Measurements from ENCODE around the gene GBX2. TPM values are rescaled to one million over a fixed set of nuclear protein-coding genes. Genes with fewer than 3 reads are reported as not detected.
A peak's percentile ranks its signal among the peaks of the same experiment; 100 is the strongest.

GBX2 gene
- total and polyA plus RNA-seq, 5 experiments from 2014 or later, result not detected

DNA sequence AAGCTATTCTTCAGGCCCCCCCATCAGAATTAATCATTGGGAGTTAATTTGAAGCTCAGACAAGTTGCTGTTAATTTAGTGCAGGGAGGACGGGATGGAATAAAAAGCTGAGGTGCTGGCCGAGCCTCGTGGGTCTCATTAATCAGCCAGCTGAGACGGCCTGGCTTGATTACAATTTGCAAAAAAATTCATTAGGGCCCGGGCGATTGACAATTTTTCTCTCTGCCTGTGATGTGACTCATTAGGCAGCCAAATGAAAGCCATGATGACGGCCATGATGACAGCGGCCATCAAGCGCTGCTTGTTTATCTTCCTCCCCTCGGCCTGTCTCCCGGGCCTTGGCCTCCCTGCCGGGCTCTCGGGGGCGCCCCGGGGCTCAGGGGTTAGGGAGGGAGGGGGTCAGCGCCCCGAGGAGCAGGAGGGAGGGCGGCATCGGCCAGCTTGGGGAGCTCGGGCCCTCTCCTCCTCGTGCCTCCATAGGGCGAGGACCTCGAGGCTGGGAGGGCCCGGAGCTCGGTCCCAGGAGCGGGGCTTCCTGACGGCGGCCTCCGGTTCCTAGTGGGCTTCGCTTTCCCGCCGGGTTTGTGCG, 5.2 kb downstream of the GBX2 start:
- POLR2A ChIA-PET, result no interaction called here
- DNase-seq, result no peak
- H3K27me3 Mint-ChIP-seq, result peaks cover 24 to 66% (median 49%) of the 10 kb centered on the region in 5 donors
- H3K4me3 Mint-ChIP-seq, result peak overlapping the region in 1 of 10 donors; percentile 18
- H3K4me1 Mint-ChIP-seq, result peaks cover 6 to 17% (median 14%) of the 10 kb centered on the region in 4 donors
- ATAC-seq, result no peak
- no peaks in the 10 kb centered on the region for H3K9me3 Mint-ChIP-seq
- peaks cover 0 to 2% (median 0%) of the 10 kb centered on the region in 3 donors for H3K36me3 Mint-ChIP-seq
- H3K27ac Mint-ChIP-seq, result no peak overlapping the region

DNA sequence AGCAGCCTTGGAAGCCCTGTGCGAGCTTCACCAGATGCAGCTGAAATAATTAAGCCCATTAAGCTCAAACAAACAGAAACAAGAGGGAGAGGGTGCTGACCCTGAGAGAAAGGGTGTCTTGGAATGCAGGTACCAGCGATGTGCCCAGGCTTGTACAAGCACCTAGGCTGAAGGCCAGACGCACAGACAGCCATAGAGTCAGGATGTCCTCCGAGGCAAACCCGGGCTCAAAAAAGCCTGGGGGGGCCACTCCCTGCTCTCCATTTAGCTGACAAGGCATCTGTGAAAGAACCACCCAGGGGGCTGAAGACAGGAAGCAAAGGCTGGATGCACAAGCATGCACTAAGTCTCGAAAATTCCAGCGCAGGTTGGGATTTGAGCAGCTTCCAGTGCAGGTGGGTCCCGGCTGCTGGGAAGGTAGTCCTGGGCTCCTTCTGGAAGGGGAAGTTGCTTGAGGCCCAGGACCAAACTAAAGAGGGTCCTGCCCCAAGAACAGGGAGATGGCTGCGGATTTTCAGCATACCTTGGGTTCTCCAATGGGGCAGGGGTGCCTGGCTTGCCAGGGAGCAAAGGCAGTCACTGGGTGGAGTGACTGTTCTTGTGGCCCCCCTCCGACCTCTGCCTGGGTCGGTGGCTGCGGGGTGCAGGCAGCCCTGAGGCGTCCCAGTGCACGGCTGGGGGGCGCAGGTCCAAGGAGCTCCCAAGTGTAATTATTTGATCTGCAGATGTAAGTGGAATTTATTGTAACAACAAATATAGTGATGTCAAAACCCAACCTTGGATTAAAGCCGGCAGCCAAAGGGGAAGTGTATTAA, 5.9 kb downstream of the GBX2 start:
- no peak for DNase-seq
- H3K4me3 Mint-ChIP-seq, result peak overlapping the region in 2 of 10 donors; percentile 11 to 18
- POLR2A ChIA-PET, result no interaction called here
- no peak overlapping the region for H3K27ac Mint-ChIP-seq
- no peak for ATAC-seq
- H3K9me3 Mint-ChIP-seq, result no peaks in the 10 kb centered on the region
- peaks cover 6 to 17% (median 14%) of the 10 kb centered on the region in 4 donors for H3K4me1 Mint-ChIP-seq
- peaks cover 32 to 73% (median 56%) of the 10 kb centered on the region in 5 donors for H3K27me3 Mint-ChIP-seq
- peaks cover 0 to 2% (median 0%) of the 10 kb centered on the region in 3 donors for H3K36me3 Mint-ChIP-seq

DNA sequence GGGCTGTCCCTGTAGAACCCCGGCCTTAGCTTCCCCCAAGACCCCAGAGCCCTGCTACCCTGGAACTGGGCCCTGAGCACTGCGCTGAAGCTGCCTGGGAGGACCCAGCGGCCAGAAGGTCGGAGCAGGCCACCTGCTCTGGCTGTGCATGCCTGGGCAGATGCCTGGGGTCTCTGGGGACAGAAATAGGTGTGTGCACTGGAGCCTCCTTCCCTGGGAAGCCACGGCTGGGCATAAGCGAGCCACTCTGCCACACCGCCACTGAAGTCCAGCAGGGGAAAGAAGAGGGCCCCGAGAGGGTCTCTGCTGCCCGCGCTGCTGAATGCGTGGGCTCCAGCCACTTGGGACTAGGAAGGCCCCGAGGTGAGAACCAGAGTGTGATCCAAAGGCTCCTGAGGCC, 6.7 kb downstream of the GBX2 start:
- Mint-ChIP-seq H3K9me3 (peaks cover 0 to under 1% (median 0%) of the 10 kb centered on the region in 9 donors), H3K4me3 (no peak overlapping the region), H3K36me3 (peaks cover 0 to 2% (median 0%) of the 10 kb centered on the region in 3 donors), H3K27me3 (peaks cover 31 to 76% (median 57%) of the 10 kb centered on the region in 5 donors), H3K4me1 (peaks cover 6 to 13% (median 11%) of the 10 kb centered on the region in 4 donors), H3K27ac (no peak overlapping the region)
- POLR2A ChIA-PET, result no interaction called here
- ATAC-seq (no peak), DNase-seq (no peak)

DNA sequence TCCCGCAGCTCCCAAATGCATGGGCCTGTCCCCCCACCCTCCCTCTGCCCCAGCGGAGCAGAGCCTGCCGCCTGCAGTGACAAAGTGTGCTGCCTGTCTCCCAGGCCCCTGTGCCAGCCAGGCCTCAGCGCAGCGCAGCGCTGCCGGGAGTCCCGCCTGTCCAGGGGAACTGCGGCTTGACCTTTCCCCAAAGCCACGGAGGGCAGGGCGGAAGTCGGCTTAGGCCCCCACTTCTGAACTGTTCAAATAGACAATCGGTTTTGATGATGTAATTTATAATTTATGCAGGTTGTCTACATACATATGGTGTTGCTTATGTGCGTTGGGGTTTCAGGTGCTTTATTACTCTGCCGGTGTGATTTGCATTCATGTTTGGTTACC, 7.1 kb downstream of the GBX2 start:
- no peak overlapping the region for H3K27ac Mint-ChIP-seq
- ATAC-seq (no peak), DNase-seq (no peak)
- POLR2A ChIA-PET, result no interaction called here
- peaks cover 2 to 8% (median 7%) of the 10 kb centered on the region in 4 donors for H3K4me1 Mint-ChIP-seq
- H3K9me3 Mint-ChIP-seq, result peaks cover 0 to 2% (median 0%) of the 10 kb centered on the region in 9 donors
- no peak overlapping the region for H3K4me3 Mint-ChIP-seq
- H3K36me3 Mint-ChIP-seq, result peaks cover 0 to 2% (median 0%) of the 10 kb centered on the region in 3 donors
- H3K27me3 Mint-ChIP-seq, result peaks cover 27 to 75% (median 54%) of the 10 kb centered on the region in 5 donors

DNA sequence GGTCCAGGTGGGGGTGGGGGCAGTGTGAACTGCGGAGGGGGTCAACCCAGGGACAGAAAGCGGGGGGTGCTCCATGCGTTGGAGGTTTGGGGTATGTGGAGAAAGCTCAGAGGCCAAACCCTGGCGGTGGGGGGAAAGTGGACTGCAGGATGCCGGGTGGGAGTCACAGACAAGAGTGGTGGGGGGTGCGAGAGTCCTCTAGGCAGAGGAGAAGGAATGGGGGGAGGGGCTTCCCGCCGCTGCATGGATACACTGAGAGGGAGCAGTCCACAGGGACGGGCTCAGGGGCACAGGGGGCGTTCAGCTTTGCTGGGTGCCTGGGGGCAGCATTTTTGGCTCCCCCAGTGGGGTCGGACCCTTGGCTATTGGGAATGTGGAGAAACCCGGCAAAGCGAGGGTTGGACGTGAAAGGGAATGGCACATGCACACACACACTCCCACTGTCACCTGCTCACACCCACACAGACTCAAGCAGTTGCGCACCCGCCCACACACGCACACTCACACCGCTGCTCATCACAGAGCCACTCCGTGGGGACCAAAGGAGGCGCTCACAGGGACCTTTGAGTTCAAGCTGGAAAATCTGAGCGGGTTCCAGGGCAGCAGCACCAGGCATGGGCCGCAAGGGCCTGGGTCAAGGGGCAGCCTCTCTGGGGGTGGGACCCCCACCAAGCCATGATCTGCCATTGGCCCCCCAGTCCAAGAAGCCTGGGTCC, 7.7 kb downstream of the GBX2 start:
- no peak for ATAC-seq
- H3K9me3 Mint-ChIP-seq, result peaks cover 0 to 2% (median 0%) of the 10 kb centered on the region in 9 donors
- DNase-seq, result no peak
- peaks cover 27 to 72% (median 49%) of the 10 kb centered on the region in 5 donors for H3K27me3 Mint-ChIP-seq
- no peak overlapping the region for H3K4me3 Mint-ChIP-seq
- no peak overlapping the region for H3K27ac Mint-ChIP-seq
- H3K4me1 Mint-ChIP-seq, result peaks cover 2 to 5% (median 3%) of the 10 kb centered on the region in 4 donors
- POLR2A ChIA-PET, result no interaction called here
- H3K36me3 Mint-ChIP-seq, result peaks cover 0 to 2% (median 0%) of the 10 kb centered on the region in 3 donors

DNA sequence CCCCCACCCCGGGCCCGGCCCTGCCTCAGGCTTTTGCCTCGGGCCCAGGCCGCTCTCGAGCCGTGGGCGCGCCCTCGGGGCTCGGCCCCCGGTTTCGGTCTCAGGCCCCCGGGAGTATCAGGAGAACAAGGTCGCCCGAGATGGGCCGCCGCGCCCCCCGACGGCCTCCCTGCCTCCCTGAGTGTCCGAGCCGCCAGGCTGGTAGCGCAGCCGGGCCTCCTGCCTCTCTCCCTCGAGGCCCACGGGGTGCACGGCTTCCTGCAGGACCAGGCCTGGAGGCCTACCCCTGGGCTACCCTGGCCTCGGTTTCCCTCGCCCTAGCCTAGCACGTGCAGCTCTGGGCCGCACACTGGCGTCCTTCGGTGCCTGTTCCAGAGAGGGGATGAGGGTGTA, 8.4 kb downstream of the GBX2 start:
- Mint-ChIP-seq H3K27me3 (peaks cover 21 to 72% (median 48%) of the 10 kb centered on the region in 5 donors), H3K4me1 (peaks cover 1 to 5% (median 3%) of the 10 kb centered on the region in 4 donors), H3K4me3 (no peak overlapping the region), H3K27ac (no peak overlapping the region), H3K36me3 (peaks cover 0 to 2% (median 2%) of the 10 kb centered on the region in 3 donors), H3K9me3 (peaks cover 0 to 7% (median 0%) of the 10 kb centered on the region in 9 donors)
- POLR2A ChIA-PET, result no interaction called here
- no peak for DNase-seq
- no peak for ATAC-seq

DNA sequence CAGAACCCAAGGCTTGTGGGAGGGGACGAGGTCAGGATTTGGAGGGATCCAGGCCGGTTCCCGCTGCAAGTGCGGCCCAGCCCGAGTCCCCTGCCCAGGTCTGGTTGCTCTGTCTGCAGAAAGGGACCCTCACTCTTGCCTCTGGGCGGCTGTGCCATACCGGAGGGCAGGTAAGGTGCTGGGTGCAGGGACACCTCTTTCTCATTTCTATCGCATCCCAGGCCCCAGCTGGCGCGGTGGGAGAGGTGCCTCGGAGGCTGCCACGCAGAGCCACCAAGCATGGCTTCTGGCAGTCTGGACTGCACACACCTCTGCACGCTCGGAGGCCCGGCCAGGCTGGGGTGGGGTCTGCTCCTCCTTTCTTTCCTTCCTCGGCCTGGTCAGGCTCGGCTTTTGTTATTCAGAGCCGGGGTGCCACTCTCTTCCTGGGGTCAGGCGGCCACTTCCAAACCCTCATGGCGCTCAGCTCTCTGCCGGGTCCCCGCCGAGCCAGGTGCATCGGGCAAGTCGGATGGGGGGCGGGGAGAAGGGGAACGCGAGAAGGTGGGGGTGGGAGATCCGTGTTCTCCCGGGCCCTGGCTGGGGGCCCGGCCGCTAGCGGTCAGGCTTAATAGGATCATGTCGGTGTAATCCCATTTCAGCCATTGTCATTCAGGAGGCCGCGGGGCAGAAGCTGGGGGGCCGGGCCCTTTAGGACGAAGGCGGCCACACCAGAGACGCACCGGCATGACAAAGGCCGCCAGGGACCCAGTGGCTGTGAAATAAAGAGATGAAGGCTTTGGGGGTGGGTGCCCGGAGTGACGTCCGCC, 9.0 kb downstream of the GBX2 start:
- H3K9me3 Mint-ChIP-seq, result peaks cover 0 to 13% (median 5%) of the 10 kb centered on the region in 9 donors
- POLR2A ChIA-PET, result no interaction called here
- peaks cover 0 to 8% (median 4%) of the 10 kb centered on the region in 3 donors for H3K36me3 Mint-ChIP-seq
- H3K4me1 Mint-ChIP-seq, result peaks cover 0 to 5% (median 2%) of the 10 kb centered on the region in 4 donors
- peak overlapping the region in 1 of 10 donors; percentile 69 for H3K27ac Mint-ChIP-seq
- DNase-seq (no peak), ATAC-seq (no peak)
- H3K27me3 Mint-ChIP-seq, result peaks cover 23 to 76% (median 52%) of the 10 kb centered on the region in 5 donors
- no peak overlapping the region for H3K4me3 Mint-ChIP-seq

DNA sequence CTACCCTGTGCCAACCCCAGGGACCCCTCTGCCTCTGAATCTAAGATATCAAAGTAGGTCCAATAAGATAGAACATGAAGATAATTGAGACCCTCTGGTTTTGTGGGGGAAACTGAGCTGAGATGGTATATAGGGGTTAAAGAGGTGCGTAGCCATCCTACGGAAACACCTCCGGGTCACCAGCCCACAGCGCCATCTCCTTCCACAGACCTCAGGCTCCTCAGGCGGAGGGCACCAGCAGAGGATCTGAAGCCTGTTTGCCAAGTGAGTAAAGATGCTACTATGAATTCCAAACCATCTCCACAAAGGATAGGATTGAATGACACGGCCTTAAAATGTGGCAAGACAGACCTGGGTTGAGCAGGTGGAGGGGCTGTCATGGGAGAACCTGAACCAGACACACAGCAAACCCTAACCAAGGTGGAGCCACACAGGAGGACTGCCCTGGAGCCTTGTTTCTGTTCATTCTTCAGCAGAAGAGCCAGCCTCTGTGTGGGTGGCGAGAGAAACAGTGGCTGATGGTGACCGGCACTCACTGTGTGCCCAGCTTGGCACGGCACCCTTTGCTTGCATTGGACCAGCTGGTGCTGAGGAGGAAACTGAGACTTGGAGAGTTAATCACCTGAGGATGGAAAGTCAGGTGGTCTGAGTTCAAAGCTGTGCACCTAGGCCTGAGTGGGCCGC, 10.2 kb downstream of the GBX2 start:
- peaks cover 0 to 16% (median 4%) of the 10 kb centered on the region in 3 donors for H3K36me3 Mint-ChIP-seq
- no peak overlapping the region for H3K4me3 Mint-ChIP-seq
- DNase-seq (no peak), ATAC-seq (no peak)
- peaks cover 2 to 22% (median 13%) of the 10 kb centered on the region in 9 donors for H3K9me3 Mint-ChIP-seq
- POLR2A ChIA-PET, result no interaction called here
- no peak overlapping the region for H3K27ac Mint-ChIP-seq
- peaks cover 0 to 5% (median 2%) of the 10 kb centered on the region in 4 donors for H3K4me1 Mint-ChIP-seq
- peaks cover 23 to 77% (median 53%) of the 10 kb centered on the region in 5 donors for H3K27me3 Mint-ChIP-seq

DNA sequence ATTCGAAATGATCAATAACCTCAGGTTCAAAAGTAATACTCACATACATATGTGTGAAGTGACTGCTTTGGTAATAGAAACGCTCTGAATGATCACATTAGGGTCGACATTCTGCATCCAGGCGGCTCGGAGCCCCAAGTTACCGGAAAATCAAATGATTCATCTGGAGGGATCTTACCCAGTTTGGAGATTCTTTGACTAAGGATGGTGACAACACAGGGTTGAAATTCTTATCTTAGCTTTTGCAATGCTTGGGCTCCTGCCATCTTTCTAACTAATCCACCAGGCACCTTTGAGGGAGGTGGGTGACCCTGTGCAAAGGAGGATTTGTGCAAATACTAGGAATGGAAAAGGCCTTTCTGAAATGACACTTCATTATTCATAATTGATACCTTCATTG, 10.8 kb downstream of the GBX2 start:
- H3K36me3 Mint-ChIP-seq, result peaks cover 2 to 20% (median 4%) of the 10 kb centered on the region in 3 donors
- POLR2A ChIA-PET, result no interaction called here
- ATAC-seq (no peak), DNase-seq (no peak)
- peaks cover 0 to 5% (median 0%) of the 10 kb centered on the region in 4 donors for H3K4me1 Mint-ChIP-seq
- H3K27ac Mint-ChIP-seq, result no peak overlapping the region
- H3K27me3 Mint-ChIP-seq, result peaks cover 22 to 77% (median 48%) of the 10 kb centered on the region in 5 donors
- H3K4me3 Mint-ChIP-seq, result no peak overlapping the region
- peaks cover 5 to 28% (median 18%) of the 10 kb centered on the region in 9 donors for H3K9me3 Mint-ChIP-seq

DNA sequence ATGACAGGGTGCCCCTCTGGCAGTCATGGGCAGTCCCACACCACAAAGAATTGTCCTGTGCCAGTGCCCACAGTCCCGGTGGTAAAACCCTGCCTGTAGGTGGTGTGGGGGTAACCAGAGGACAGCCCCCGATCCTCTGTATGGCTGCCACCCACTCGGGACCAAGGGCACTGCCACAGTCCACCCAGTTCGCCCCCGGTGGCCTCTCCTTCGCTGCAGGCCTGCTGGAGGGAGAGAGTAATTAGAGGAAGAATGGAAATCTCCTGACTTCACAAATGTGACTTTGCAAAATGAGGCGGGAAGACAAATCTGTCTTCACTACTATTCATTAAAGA, 11.4 kb downstream of the GBX2 start:
- H3K27ac Mint-ChIP-seq, result no peak overlapping the region
- H3K4me1 Mint-ChIP-seq, result peaks cover 0 to 5% (median 0%) of the 10 kb centered on the region in 4 donors
- POLR2A ChIA-PET, result no interaction called here
- H3K36me3 Mint-ChIP-seq, result peaks cover 2 to 20% (median 4%) of the 10 kb centered on the region in 3 donors
- no peak overlapping the region for H3K4me3 Mint-ChIP-seq
- H3K9me3 Mint-ChIP-seq, result peaks cover 5 to 32% (median 21%) of the 10 kb centered on the region in 9 donors
- ATAC-seq, result no peak
- no peak for DNase-seq
- peaks cover 21 to 72% (median 45%) of the 10 kb centered on the region in 5 donors for H3K27me3 Mint-ChIP-seq

DNA sequence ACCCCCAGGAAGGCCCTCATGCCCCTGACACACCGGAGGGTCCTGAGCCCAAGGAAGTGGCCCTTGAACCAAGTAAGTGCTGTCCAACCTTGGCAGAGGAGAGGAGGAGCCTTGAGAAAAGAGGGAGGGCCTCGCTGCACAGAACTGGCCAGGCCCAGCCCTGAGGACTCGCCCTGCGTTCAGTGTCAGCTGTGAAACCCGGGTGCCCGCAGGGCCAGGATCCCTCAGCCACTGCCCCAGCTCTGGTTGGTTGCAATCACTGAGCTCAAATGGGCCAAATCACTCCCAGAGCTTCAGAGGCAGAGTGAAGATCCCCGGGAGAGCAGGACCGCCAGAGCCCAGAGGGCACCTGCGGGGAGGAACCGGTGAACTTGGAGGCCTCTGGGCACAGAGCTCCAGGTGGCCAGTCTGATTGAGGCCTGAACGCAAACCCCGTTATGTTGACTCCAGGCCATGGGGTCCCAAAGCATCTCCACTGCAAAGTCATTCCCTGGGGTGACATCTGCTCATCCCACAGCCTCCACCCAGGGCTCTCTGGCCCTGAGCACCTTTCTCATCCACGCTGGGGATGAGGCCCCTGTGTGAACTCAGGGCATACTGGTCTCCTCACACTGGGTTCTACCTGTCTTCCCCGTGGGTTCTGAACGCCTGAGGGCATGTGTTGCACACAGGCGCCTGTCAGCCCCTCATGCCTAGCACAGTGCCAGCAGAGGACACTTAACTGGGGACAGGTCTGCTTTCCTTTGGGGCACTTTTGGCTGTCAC, 11.9 kb downstream of the GBX2 start:
- POLR2A ChIA-PET, result no interaction called here
- H3K27me3 Mint-ChIP-seq, result peaks cover 20 to 66% (median 39%) of the 10 kb centered on the region in 5 donors
- H3K9me3 Mint-ChIP-seq, result peaks cover 5 to 38% (median 21%) of the 10 kb centered on the region in 9 donors
- peaks cover 0 to 5% (median 0%) of the 10 kb centered on the region in 4 donors for H3K4me1 Mint-ChIP-seq
- ATAC-seq (no peak), DNase-seq (no peak)
- no peak overlapping the region for H3K4me3 Mint-ChIP-seq
- H3K36me3 Mint-ChIP-seq, result peaks cover 2 to 20% (median 3%) of the 10 kb centered on the region in 3 donors
- H3K27ac Mint-ChIP-seq, result no peak overlapping the region
